Glomerular visceral epithelial cell (primary cell): ENCODE measurements around the gene MAPK8IP1.

Experiments
- DNase-seq: peaks from one replicate; pipeline ENCODE4 v3.0.0-alpha.2; 2016; ENCODE audit errors: extremely low spot score

The MAPK8IP1 gene

DNA sequence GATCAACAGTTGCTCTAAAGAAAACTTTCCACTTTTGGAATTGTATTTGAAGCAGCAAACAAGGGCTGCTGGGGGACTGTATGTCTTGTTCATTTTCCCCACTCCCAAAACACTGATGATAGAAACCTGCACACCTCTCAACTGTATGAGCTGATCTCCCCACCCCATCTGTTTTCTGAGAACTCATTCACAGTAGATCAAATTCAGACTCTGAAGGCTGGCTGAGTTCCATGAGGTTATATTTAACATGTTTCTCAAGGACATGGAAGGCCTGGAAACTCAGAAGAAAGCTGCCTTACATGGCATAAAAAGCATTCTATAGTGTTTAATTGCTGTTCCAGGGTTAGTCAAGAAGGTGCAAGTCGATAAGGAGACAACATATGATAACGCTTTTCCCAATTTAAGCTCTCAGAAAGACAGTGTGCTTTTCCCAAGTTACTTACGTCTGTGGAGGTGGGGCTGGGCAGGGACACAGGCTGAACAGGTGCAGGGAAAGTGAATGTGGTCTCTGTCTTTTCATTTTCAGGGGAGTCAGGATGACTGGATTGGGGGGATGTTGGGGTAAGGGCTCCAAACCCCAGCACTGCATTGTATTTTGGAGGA is 60.0 kb downstream of the MAPK8IP1 start:
- no peak for DNase-seq

DNA sequence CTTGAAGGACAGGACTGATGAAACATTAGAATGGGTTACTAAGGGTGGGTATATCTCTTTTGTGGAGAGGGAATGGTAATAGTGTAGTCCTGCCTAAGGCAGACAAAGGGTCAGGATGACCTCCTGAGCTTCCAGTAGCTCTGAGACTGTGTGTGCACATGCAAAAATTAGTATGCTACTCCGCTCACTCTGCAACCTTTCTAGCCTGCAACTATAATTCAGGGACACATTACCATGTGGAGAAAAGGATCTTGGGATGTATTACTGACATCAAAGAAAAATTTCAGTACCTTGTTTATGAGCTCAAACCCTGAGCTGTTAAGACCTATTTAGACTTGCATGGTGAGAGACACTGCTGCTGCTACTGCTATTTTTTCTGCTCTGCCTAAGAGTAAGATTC is 62.4 kb downstream of the MAPK8IP1 start:
- no peak for DNase-seq

GRCh38 chr11:45948356-45948755 is 62.9 kb downstream of the MAPK8IP1 start:
- DNase-seq = no peak

GRCh38 chr11:45949992-45950407 is 64.5 kb downstream of the MAPK8IP1 start:
- no peak for DNase-seq
